GM18507 (cell line): Measurements from ENCODE around the gene CXXC5.

ENCODE experiments used
- DNase-seq: peaks from one replicate; pipeline ENCODE4 v3.0.0; 2011; ENCODE audit warnings: low read depth; ENCODE audit not compliant: insufficient read length; ENCODE audit errors: extremely low spot score
- FAIRE-seq: peaks from 2 replicates; lab custom pipeline; 2011; peaks lifted over from hg19 to GRCh38; lab: Jason Lieb, UNC

The CXXC5 gene

GRCh38 chr5:139660923-139661814 lies 13.0 kb downstream of the CXXC5 start:
- DNase-seq (no peak), FAIRE-seq (peak; percentile 69)

DNA sequence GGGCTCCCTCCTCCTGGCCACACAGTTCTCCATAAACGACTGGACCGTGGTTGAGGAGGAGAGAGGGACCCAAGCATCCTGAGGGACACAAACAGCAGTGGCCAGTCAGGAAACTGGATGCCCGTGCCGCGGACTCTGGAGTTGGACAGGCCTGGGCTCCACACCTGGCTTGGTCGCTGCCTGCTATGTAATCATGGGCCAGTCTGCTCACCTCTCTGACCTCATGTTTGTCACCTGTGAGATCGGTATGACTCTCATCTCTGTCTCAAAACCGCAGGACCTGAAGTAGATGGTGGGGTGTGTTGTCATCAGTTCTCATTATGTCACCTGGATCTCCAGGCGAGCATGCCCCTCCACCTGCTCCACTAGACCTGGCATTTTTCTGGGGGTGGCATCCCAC lies 14.5 kb downstream of the CXXC5 start:
- FAIRE-seq (peak; percentile 26), DNase-seq (no peak)

DNA sequence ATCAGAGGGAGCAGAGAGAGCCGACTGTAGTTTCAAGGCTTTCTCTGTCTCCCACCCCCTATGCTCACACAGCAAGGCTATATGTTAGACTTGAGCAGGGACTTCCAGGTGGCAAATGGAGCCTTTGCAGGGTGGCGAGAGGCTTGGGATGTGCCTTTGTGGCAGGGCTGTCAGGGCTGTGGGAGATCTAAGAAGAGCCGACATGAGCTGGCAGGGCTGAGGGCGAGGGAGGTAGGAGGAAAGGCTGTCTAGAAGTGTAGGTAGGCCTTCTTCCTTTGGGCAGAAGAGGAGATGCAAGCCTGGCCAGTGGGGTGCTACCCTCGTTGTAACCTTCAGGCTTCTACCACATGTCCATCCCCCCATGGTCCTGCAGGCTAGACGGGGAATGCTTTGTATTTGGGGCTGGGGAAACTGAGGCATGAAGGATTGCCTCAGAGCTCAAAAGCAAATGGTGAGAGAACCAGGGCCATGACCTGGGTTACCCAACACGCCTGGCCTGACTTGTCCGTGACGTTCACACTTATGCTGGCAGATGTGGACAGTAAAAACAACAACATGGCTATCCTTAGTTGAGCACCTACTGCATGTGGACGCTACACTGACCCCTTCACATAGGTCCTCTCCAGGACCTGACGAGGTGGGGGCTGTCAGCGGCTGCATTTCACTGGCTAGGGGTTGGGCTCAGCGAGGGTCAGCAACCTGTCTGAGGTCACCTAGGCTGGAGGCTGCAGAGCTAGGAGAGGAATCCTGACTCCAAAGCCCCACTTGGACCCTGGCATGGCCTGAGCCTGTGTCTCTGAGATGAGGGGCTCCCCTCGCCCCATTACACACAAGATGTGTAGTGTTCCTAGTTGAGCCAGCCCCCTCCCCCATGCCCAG lies 15.3 kb downstream of the CXXC5 start:
- no peak for DNase-seq
- FAIRE-seq: no peak

- DNase-seq (peak; percentile 67), FAIRE-seq (peak; percentile 94)
Observed at GRCh38 chr5:139664086-139664693, 16.0 kb downstream of the CXXC5 start.

- DNase-seq (no peak), FAIRE-seq (no peak)
Observed at GRCh38 chr5:139664727-139665351, 16.7 kb downstream of the CXXC5 start.

GRCh38 chr5:139665626-139666025 lies 17.5 kb downstream of the CXXC5 start:
- DNase-seq (no peak), FAIRE-seq (no peak)

DNA sequence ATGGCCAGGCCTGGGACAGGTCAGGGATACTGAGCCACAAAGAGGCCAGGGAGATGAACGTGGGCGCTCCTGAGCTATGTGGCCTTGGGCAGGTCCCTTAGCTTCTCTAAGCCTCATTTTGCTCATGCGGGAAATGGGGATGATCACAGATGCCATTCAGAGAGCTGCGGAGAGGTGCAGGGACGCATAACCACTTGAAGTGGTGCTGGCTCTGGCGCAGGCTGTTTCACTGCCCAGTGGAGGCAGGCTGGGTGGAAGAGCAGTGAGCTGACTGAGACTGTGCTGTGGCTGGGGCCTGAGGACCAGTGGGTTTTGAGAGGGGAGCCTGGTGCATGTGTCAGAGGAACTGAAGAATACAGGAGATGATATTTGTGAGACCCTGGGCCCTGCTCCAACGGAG lies 18.4 kb downstream of the CXXC5 start:
- no peak for DNase-seq
- no peak for FAIRE-seq

DNA sequence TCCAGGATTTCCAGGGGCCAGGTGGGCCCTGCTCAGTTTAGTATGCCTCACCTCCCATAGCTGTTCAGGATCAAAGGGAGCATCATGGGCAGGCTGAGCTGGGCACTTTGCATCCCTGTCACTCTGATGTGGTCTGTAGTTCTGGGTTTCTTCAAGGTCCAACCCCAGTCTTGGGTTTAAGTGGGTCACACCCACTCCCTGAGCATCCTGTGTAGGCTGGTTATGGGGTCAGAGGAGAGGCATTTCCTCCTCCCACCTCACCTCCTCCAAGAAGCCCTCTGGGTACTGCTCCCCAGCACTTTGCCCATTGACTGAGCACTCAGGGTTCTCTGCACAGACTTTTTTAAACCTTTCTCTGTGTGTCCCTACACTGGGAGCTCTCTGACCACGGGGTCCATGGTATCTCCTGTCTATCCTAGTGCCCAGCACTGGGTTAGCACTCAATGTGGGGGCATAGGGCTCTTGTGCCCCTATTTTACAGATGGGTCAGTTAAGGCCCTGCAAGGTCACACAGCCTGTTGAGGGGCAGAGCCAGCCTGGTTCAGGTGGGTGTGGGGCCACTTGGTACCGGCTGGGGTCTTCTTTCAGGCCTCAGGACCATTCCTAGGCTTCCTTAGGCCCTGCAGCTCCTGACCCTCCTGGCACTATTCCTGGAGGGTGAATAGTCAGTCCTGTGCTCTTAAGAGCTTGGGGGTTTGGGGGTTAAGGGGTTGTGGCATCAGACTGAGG lies 19.0 kb downstream of the CXXC5 start:
- DNase-seq: no peak
- FAIRE-seq: peak; percentile 54

- FAIRE-seq: no peak
- DNase-seq: no peak
Observed at GRCh38 chr5:139667730-139668063, 19.5 kb downstream of the CXXC5 start.

DNA sequence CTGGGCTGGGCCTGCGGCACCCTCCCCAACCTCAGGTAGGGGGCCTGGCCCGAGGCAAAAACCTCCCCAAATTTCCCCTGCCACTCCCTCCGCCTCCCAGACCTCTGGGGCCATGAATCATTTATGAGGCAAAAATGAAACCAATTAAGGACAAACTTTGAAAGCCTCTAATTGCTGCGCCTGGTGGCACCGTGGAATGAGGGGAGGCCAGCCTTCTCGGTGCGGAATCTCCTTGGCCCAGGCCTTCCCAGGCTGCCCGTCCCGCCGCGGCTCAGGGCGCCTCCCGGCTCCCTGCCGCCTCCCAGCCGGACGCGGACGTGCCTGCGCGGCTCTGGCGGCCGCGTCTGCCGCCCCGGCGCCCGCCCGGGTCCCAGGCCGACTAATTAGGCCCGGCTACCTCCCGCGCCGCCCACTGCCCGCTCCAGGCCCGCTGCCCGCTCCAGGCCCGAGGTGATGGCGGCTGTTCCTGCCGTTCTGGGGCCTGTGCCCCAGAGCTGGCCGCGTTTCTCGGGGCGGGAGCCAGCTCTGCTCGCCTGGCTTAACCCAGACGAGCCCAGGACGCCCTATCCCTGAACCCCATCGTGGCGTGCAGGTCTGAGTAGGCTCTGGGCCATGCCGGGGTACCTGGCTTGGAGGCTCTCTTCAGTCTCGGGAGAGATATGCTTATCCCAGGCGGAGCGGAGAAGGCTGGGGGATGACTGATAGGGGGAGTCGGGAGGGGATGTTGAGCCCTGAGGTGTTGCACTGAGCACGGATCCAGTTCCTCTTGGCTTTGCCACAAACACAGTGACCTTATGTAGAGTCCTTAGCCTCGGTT lies 20.1 kb downstream of the CXXC5 start:
- FAIRE-seq: peak; percentile 75

DNA sequence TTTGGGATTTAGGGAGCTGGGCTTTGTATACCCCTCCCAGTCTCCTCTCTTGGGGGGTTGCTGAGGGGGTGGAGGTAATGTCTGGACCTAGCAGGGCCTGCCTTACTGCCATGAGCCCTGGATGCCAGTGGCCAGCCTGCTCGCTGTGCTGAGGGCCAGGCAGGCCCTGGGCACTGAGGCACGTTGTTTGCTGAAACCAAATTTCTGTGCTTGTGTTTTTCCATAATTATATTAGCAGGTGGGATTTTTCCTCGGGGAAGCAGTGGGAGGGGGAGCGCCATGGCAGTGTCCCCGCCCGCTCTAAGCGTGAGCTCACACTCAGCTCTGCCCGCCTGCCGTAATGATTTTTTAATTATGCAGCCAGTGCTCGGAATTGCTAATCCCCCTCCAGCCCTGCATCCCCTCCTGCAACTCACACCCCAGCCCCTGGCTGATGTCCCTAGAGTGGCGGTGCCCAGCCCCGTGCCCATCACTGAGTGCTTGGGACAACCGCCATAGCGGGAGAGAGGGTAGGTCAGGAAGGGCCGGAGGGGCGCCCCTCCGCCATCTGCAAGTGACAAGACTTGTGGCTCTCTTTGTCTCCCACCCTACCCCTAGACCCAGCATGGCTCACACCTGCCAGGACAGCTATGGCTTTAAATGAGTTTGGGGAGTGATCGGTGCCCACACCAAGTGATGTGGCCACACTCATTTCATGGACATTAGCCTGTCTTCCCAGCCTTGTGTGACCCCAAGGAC lies 20.9 kb downstream of the CXXC5 start:
- no peak for FAIRE-seq
- DNase-seq: no peak

More for the DNA sequence above, 20.1 kb downstream of the CXXC5 start:
- no peak for DNase-seq

DNA sequence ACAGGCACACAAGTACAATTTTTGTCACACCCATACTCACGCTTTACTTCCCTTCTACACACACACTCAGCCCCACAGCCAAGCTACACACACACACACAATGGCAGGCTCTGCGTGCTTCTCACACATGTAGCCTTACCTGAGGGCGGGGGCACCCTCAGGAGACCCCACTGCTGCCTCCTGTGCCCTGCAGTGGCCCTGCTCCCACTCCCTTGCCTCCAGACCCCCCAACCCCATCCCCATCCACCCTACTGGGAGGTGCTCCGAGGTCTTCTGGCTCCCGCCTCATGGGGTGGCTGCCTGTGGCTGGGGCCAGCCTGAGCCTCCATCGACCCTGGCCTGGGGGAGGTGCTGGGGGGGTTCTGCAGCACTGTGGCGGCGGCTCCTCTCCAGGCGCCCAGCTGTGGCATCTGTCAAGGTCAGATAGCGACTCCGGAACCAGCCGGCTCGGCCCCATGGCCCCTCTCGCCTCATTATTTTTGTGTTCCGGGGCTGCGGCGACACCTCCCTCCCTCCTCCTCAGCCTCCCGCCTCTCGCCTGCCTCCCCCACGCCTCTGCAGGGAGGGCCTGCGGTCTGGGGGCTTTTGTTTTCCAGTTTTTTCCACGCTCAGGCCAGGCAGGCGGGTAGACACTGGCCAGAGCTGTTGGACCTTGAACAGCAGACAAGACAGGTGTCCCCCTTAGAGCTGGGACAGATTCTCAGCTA lies 21.7 kb downstream of the CXXC5 start:
- peak; percentile 64 for FAIRE-seq
- DNase-seq: no peak

GRCh38 chr5:139670369-139671095 lies 22.4 kb downstream of the CXXC5 start:
- DNase-seq (no peak), FAIRE-seq (peak; percentile 96)

DNA sequence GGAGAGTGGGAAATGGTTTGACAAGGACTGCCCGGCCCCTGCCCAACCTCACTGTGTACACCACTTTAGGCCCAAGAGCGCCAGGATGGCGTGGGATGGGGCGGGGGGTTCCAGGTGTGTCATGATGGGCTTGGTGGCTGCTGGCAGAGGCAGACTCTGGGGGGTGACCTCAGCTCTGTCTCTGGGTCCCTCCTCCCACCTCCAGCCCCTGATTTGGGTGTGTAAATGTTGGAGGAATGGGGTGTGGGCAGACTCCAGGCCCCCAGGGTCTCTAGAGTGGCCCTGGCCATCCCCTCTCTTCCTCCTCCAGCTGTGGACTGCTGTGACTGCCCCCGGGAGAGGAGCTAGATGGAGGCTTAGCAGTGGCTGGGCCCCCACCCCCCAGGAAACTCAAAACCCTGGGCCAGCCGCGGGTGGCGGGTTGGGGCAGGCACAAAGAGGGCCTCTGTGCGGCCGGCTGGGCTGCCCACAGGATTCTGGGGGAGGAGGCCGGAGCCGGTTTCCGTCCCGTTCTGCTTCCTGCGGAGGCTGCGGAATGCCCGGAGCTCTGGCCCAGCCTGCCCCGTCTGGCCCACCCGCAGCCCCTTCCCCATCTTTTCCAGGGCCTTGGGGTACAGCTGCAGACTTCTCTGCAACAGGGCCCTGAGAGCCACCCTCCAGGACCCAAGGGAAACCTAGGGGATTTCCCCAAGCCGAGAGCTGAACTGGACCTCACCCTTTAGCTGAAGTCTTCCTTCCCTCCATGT lies 23.1 kb downstream of the CXXC5 start:
- no peak for DNase-seq
- FAIRE-seq: peak; percentile 78

DNA sequence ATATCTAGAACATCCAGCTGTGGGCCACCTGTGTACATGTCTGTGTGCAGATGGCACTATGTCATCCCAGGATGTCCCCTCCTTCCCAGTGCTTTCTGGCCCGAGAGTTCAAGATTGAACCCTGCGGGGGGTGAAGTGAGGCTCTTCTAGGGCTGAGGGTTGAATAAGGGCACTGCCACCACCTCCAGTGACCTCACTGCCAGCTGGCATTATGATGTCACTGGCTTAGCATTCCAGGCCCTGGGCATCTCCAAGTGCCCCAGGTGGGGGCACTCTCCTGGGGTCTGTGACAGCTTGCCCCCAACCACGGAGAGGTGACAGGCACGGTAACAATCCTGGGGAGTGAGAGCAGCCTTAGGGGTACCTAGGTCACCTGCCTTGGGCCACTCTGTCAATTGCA lies 27.1 kb downstream of the CXXC5 start:
- DNase-seq: no peak

DNA sequence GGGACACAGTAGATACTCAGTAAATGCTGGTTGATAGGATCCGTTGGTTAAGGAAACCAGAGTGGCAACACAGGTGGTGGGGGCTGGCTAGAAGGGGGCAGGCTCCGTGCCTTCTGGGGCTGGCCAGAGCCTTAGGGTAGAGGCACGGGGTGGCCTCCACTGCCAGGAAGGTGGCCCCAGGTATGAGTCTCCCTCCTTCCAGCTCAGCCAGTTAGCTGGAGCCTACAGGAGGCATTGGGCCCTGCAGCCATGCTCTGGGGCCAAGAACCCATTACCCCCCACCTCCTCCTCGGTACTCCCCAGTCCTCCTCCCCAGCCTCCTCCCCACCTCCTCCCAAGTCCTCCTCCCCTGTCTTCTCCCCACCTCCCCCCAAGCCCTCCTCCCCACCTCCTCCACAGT lies 27.7 kb downstream of the CXXC5 start:
- FAIRE-seq (no peak), DNase-seq (no peak)

More for the DNA sequence above, 27.1 kb downstream of the CXXC5 start:
- FAIRE-seq: no peak
